GM23338 (cell line): ENCODE measurements around the gene ZCCHC9. TPM values are rescaled to one million over a fixed set of nuclear protein-coding genes. Genes with fewer than 3 reads are reported as not detected.

Source experiments
- ATAC-seq: fragments of 200-7000 bp; cut with Tn5 transposase; 3 replicates; pipeline ENCODE4 v1.9.1; 2020
- DNase-seq: peaks from one replicate; pipeline ENCODE4 v3.0.0-alpha.2; 2015; ENCODE audit warnings: low spot score
- H2AFZ ChIP-seq: fragments of 200-600 bp; sonication (generic); 2 replicates; pipeline ENCODE4 v1.8.0; 2016; ENCODE audit warnings: antibody characterized with exemption, mild to moderate bottlenecking, moderate library complexity
- H3F3A ChIP-seq: fragments of 200-600 bp; sonication (generic); replicated peaks from 2 replicates; pipeline ENCODE4 v1.8.0; 2017; ENCODE audit warnings: antibody characterized with exemption, mixed run types, low read depth
- H3K27ac ChIP-seq: fragments of 200-600 bp; sonication (generic); 2 replicates; pipeline ENCODE4 v1.6.1; 2016; ENCODE audit warnings: low read depth
- H3K27me3 ChIP-seq: fragments of 200-600 bp; sonication (generic); 2 replicates; pipeline ENCODE4 v1.8.0; 2016; ENCODE audit warnings: mild to moderate bottlenecking, mixed run types, moderate library complexity; ENCODE audit not compliant: insufficient read depth
- H3K36me3 ChIP-seq: fragments of 200-600 bp; sonication (generic); 2 replicates; pipeline ENCODE4 v1.8.0; 2016; ENCODE audit warnings: mild to moderate bottlenecking; ENCODE audit not compliant: insufficient read depth
- H3K4me1 ChIP-seq: fragments of 200-600 bp; sonication (generic); 2 replicates; pipeline ENCODE4 v1.8.0; 2016; ENCODE audit warnings: mild to moderate bottlenecking, moderate library complexity; ENCODE audit not compliant: insufficient read depth
- H3K4me2 ChIP-seq: fragments of 200-600 bp; sonication (generic); 2 replicates; pipeline ENCODE4 v1.7.1; 2017; ENCODE audit warnings: mixed run types
- H3K4me3 ChIP-seq: fragments of 200-600 bp; sonication (generic); 2 replicates; pipeline ENCODE4 v1.6.1; 2016; ENCODE audit warnings: mixed run types
- H3K79me2 ChIP-seq: fragments of 200-600 bp; sonication (generic); replicated peaks from 2 replicates; pipeline ENCODE4 v1.8.0; 2017; ENCODE audit warnings: mild to moderate bottlenecking; ENCODE audit not compliant: insufficient read depth
- H3K9me2 ChIP-seq: fragments of 200-600 bp; sonication (generic); 2 replicates; pipeline ENCODE4 v1.8.0; 2017; ENCODE audit not compliant: insufficient read depth
- H4K20me1 ChIP-seq: fragments of 200-600 bp; sonication (generic); replicated peaks from 2 replicates; pipeline ENCODE4 v1.8.0; 2017; ENCODE audit warnings: mild to moderate bottlenecking; ENCODE audit not compliant: insufficient read depth
- H3K27ac Mint-ChIP-seq: 2 replicates; pipeline ENCODE4 v1.8.0; 2020; ENCODE audit warnings: inconsistent platforms, mild to moderate bottlenecking, moderate library complexity, mixed read lengths
- H3K27me3 Mint-ChIP-seq: 3 replicates; pipeline ENCODE4 v1.8.0; 2022; ENCODE audit warnings: low read depth, mild to moderate bottlenecking, moderate library complexity, mixed read lengths, inconsistent platforms; ENCODE audit not compliant: insufficient read depth, poor library complexity
- H3K36me3 Mint-ChIP-seq: 3 replicates; pipeline ENCODE4 v1.8.0; 2021; ENCODE audit warnings: low read depth, mild to moderate bottlenecking, inconsistent platforms, moderate library complexity, mixed read lengths
- H3K4me1 Mint-ChIP-seq: 3 replicates; pipeline ENCODE4 v1.8.0; 2020; ENCODE audit warnings: mild to moderate bottlenecking, inconsistent platforms, mixed read lengths
- H3K4me3 Mint-ChIP-seq: 3 replicates; pipeline ENCODE4 v1.8.0; 2021; ENCODE audit warnings: moderate library complexity, mild to moderate bottlenecking, inconsistent platforms, mixed read lengths
- H3K9me3 Mint-ChIP-seq: 3 replicates; pipeline ENCODE4 v1.8.0; 2020; ENCODE audit warnings: moderate library complexity, mild to moderate bottlenecking, inconsistent platforms, mixed read lengths
- POLR2AphosphoS5 ChIP-seq: IDR thresholded peaks from 2 replicates; pipeline ENCODE4 v1.6.1; 2016; ENCODE audit warnings: antibody characterized with exemption, low read depth
- STAT1 ChIP-seq: IDR thresholded peaks from one replicate; pipeline ENCODE4 v1.6.1; 2016; ENCODE audit warnings: antibody characterized with exemption; ENCODE audit not compliant: unreplicated experiment
- ZNF331 ChIP-seq: fragments of 250-450 bp; sonication (Bioruptor Pico); IDR thresholded peaks from 2 replicates; pipeline ENCODE4 v1.5.0; 2020; ENCODE audit warnings: low read depth, mild to moderate bottlenecking, moderate library complexity
- polyA plus RNA-seq: library from polyadenylated mRNA; unstranded; fragments of >200 nt; fragmentation: Nextera tagmentation; extraction: Ambion mirVana; gene quantifications from 2 replicates; pipeline ENCODE4 v1.2.1, GENCODE V29; 2016
- total RNA-seq: library from RNA; depleted of rRNA; stranded (reverse); fragments of >200 nt; shearing (Covaris generic); gene quantifications from 2 replicates; pipeline ENCODE4 v1.2.3, GENCODE V29; 2014
- TF ChIP-seq, protein P1 (sequence below): IDR thresholded peaks from 2 replicates; pipeline ENCODE4 v1.6.1; 2016; ENCODE audit warnings: antibody characterized with exemption
- TF ChIP-seq, protein P2 (sequence below): fragments of 250-450 bp; sonication (Bioruptor Pico); IDR thresholded peaks from 2 replicates; pipeline ENCODE4 v1.5.0; 2020; ENCODE audit warnings: mild to moderate bottlenecking, moderate library complexity
- TF ChIP-seq, protein P3 (sequence below), 2 experiments: fragments of 200-600 bp in 1 of 2; sonication (generic) in 1 of 2; conservative IDR thresholded peaks; 2 replicates each; pipeline versions ENCODE4 v1.5.1 to v1.6.1; 2016 to 2017; ENCODE audit warnings: antibody characterized with exemption in 2 of 2, low read depth in 2 of 2, mild to moderate bottlenecking in 2 of 2, moderate library complexity in 1 of 2

The ZCCHC9 gene
- total and polyA plus RNA-seq, 2 experiments from 2014 or later: 31.1 to 48.7 TPM

GRCh38 chr5:81286059-81286617, 15.2 kb upstream of the ZCCHC9 start:
- no peak for TF ChIP-seq STAT1
- TF ChIP-seq, protein P1, sequence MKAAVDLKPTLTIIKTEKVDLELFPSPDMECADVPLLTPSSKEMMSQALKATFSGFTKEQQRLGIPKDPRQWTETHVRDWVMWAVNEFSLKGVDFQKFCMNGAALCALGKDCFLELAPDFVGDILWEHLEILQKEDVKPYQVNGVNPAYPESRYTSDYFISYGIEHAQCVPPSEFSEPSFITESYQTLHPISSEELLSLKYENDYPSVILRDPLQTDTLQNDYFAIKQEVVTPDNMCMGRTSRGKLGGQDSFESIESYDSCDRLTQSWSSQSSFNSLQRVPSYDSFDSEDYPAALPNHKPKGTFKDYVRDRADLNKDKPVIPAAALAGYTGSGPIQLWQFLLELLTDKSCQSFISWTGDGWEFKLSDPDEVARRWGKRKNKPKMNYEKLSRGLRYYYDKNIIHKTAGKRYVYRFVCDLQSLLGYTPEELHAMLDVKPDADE: no peak
- TF ChIP-seq, protein P2, sequence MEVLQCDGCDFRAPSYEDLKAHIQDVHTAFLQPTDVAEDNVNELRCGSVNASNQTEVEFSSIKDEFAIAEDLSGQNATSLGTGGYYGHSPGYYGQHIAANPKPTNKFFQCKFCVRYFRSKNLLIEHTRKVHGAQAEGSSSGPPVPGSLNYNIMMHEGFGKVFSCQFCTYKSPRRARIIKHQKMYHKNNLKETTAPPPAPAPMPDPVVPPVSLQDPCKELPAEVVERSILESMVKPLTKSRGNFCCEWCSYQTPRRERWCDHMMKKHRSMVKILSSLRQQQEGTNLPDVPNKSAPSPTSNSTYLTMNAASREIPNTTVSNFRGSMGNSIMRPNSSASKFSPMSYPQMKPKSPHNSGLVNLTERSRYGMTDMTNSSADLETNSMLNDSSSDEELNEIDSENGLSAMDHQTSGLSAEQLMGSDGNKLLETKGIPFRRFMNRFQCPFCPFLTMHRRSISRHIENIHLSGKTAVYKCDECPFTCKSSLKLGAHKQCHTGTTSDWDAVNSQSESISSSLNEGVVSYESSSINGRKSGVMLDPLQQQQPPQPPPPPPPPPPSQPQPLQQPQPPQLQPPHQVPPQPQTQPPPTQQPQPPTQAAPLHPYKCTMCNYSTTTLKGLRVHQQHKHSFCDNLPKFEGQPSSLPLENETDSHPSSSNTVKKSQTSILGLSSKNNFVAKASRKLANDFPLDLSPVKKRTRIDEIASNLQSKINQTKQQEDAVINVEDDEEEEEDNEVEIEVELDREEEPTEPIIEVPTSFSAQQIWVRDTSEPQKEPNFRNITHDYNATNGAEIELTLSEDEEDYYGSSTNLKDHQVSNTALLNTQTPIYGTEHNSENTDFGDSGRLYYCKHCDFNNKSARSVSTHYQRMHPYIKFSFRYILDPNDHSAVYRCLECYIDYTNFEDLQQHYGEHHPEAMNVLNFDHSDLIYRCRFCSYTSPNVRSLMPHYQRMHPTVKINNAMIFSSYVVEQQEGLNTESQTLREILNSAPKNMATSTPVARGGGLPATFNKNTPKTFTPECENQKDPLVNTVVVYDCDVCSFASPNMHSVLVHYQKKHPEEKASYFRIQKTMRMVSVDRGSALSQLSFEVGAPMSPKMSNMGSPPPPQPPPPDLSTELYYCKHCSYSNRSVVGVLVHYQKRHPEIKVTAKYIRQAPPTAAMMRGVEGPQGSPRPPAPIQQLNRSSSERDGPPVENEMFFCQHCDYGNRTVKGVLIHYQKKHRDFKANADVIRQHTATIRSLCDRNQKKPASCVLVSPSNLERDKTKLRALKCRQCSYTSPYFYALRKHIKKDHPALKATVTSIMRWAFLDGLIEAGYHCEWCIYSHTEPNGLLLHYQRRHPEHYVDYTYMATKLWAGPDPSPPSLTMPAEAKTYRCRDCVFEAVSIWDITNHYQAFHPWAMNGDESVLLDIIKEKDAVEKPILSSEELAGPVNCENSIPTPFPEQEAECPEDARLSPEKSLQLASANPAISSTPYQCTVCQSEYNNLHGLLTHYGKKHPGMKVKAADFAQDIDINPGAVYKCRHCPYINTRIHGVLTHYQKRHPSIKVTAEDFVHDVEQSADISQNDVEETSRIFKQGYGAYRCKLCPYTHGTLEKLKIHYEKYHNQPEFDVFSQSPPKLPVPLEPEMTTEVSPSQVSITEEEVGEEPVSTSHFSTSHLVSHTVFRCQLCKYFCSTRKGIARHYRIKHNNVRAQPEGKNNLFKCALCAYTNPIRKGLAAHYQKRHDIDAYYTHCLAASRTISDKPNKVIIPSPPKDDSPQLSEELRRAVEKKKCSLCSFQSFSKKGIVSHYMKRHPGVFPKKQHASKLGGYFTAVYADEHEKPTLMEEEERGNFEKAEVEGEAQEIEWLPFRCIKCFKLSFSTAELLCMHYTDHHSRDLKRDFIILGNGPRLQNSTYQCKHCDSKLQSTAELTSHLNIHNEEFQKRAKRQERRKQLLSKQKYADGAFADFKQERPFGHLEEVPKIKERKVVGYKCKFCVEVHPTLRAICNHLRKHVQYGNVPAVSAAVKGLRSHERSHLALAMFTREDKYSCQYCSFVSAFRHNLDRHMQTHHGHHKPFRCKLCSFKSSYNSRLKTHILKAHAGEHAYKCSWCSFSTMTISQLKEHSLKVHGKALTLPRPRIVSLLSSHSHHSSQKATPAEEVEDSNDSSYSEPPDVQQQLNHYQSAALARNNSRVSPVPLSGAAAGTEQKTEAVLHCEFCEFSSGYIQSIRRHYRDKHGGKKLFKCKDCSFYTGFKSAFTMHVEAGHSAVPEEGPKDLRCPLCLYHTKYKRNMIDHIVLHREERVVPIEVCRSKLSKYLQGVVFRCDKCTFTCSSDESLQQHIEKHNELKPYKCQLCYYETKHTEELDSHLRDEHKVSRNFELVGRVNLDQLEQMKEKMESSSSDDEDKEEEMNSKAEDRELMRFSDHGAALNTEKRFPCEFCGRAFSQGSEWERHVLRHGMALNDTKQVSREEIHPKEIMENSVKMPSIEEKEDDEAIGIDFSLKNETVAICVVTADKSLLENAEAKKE (CRISPR knock-in tag): no peak
- TF ChIP-seq, protein P3, sequence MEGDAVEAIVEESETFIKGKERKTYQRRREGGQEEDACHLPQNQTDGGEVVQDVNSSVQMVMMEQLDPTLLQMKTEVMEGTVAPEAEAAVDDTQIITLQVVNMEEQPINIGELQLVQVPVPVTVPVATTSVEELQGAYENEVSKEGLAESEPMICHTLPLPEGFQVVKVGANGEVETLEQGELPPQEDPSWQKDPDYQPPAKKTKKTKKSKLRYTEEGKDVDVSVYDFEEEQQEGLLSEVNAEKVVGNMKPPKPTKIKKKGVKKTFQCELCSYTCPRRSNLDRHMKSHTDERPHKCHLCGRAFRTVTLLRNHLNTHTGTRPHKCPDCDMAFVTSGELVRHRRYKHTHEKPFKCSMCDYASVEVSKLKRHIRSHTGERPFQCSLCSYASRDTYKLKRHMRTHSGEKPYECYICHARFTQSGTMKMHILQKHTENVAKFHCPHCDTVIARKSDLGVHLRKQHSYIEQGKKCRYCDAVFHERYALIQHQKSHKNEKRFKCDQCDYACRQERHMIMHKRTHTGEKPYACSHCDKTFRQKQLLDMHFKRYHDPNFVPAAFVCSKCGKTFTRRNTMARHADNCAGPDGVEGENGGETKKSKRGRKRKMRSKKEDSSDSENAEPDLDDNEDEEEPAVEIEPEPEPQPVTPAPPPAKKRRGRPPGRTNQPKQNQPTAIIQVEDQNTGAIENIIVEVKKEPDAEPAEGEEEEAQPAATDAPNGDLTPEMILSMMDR (conservative IDR thresholded peaks at IDR 0.05; ENCODE audit: low read depth in 2 of 2): 0 out of 4 replicates have a peak, but pooled peaks of 1 of the 2 experiments have one; percentile 6
- no peak for TF ChIP-seq ZNF331 (CRISPR knock-in tag)
- TF ChIP-seq POLR2AphosphoS5: no peak
- H3K27me3 ChIP-seq: no peaks in the 10 kb centered on the region
- Mint-ChIP-seq H3K4me1 (no peaks in the 10 kb centered on the region), H3K27ac (no peak overlapping the region), H3K4me3 (no peak overlapping the region), H3K36me3 (peaks cover 31% of the 10 kb centered on the region), H3K27me3 (no peaks in the 10 kb centered on the region), H3K9me3 (peaks cover 18% of the 10 kb centered on the region)
- no peaks in the 10 kb centered on the region for H3K9me2 ChIP-seq
- DNase-seq: peak; percentile 17
- H4K20me1 ChIP-seq: peaks cover 4% of the 10 kb centered on the region
- H3K4me2 ChIP-seq: no peak overlapping the region
- no peaks in the 10 kb centered on the region for H3K36me3 ChIP-seq
- no peak overlapping the region for H3K27ac ChIP-seq
- no peaks in the 10 kb centered on the region for H3F3A ChIP-seq
- H2AFZ ChIP-seq: no peak overlapping the region
- H3K79me2 ChIP-seq: peaks cover 86% of the 10 kb centered on the region
- no peak; the same call in 2 of the 3 replicates for ATAC-seq
- no peak overlapping the region for H3K4me3 ChIP-seq
- no peaks in the 10 kb centered on the region for H3K4me1 ChIP-seq
